HepG2 (cell line): ENCODE data around the gene ZNF235. TPM values are rescaled to one million over a fixed set of nuclear protein-coding genes. Genes with fewer than 3 reads are reported as not detected.

Source experiments
- ATF3 ChIP-seq: sonication (generic); formaldehyde crosslinking; IDR thresholded peaks from 2 replicates; pipeline ENCODE4 v1.4.0; 2020; ENCODE audit warnings: missing genetic modification reagents
- CENPBD1 ChIP-seq: sonication (generic); formaldehyde crosslinking; IDR thresholded peaks from 2 replicates; pipeline ENCODE4 v1.8.0; 2022; ENCODE audit warnings: missing genetic modification reagents, low read depth, mild to moderate bottlenecking, borderline replicate concordance
- DNMT3B ChIP-seq: conservative IDR thresholded peaks from 2 replicates; pipeline ENCODE4 v1.6.1; 2016; ENCODE audit warnings: missing biosample characterization, control low read depth
- DZIP1 ChIP-seq: sonication (generic); formaldehyde crosslinking; IDR thresholded peaks from 2 replicates; pipeline ENCODE4 v1.5.0; 2020; ENCODE audit warnings: mild to moderate bottlenecking, missing genetic modification reagents
- GLMP ChIP-seq: sonication (generic); formaldehyde crosslinking; IDR thresholded peaks from 2 replicates; pipeline ENCODE4 v1.9.0; 2021; ENCODE audit warnings: missing genetic modification reagents, mild to moderate bottlenecking, borderline replicate concordance
- HOXA5 ChIP-seq: sonication (generic); formaldehyde crosslinking; IDR thresholded peaks from 2 replicates; pipeline ENCODE4 v1.4.0; 2020; ENCODE audit warnings: missing genetic modification reagents
- MZF1 ChIP-seq: sonication (generic); formaldehyde crosslinking; IDR thresholded peaks from 2 replicates; pipeline ENCODE4 v1.8.1; 2023; ENCODE audit warnings: mild to moderate bottlenecking, missing genetic modification reagents, borderline replicate concordance
- NAIF1 ChIP-seq: sonication (generic); formaldehyde crosslinking; IDR thresholded peaks from 2 replicates; pipeline ENCODE4 v1.5.0; 2020; ENCODE audit warnings: mild to moderate bottlenecking, missing genetic modification reagents, borderline replicate concordance
- PPARG ChIP-seq: conservative IDR thresholded peaks from 2 replicates; pipeline ENCODE4 v1.6.1; 2016; ENCODE audit warnings: missing biosample characterization, missing genetic modification reagents
- SMARCC2 ChIP-seq: fragments of 450-650 bp; IDR thresholded peaks from 2 replicates; pipeline ENCODE4 v1.6.1; 2017; ENCODE audit warnings: antibody characterized with exemption, mild to moderate bottlenecking
- SPEN ChIP-seq: sonication (generic); formaldehyde crosslinking; IDR thresholded peaks from 2 replicates; pipeline ENCODE4 v1.5.1; 2020; ENCODE audit warnings: low read depth, mild to moderate bottlenecking, missing genetic modification reagents
- SRF ChIP-seq: IDR thresholded peaks from 2 replicates; pipeline ENCODE4 v1.6.1; 2011; ENCODE audit warnings: mild to moderate bottlenecking, low read depth, low read length, moderate library complexity
- TBL1XR1 ChIP-seq: fragments of 150-350 bp; IDR thresholded peaks from 2 replicates; pipeline ENCODE4 v1.6.1; 2014; ENCODE audit warnings: borderline replicate concordance, low read length; ENCODE audit not compliant: partially characterized antibody
- TEAD3 ChIP-seq: optimal IDR thresholded peaks from 2 replicates; pipeline ENCODE3; 2016; ENCODE audit warnings: borderline replicate concordance
- TFDP1 ChIP-seq: IDR thresholded peaks from 2 replicates; pipeline ENCODE4 v1.6.1; 2016; ENCODE audit warnings: missing compliant biosample characterization, missing genetic modification reagents, borderline replicate concordance
- TGIF2 ChIP-seq: IDR thresholded peaks from 2 replicates; pipeline ENCODE4 v1.6.1; 2016; ENCODE audit warnings: control low read depth, missing compliant biosample characterization
- ZBTB8A ChIP-seq: sonication (generic); formaldehyde crosslinking; IDR thresholded peaks from 2 replicates; pipeline ENCODE4 v1.4.0; 2020; ENCODE audit warnings: mild to moderate bottlenecking, low read depth, missing genetic modification reagents, borderline replicate concordance
- ZFP36 ChIP-seq: fragments of 150-350 bp; IDR thresholded peaks from 2 replicates; pipeline ENCODE4 v1.6.1; 2018; ENCODE audit warnings: borderline replicate concordance, low read length, low read depth; ENCODE audit not compliant: partially characterized antibody
- ZNF124 ChIP-seq: sonication (generic); formaldehyde crosslinking; IDR thresholded peaks from 2 replicates; pipeline ENCODE4 v1.4.0; 2020; ENCODE audit warnings: missing genetic modification reagents
- ZNF430 ChIP-seq: sonication (generic); formaldehyde crosslinking; IDR thresholded peaks from 2 replicates; pipeline ENCODE4 v1.9.0; 2021; ENCODE audit warnings: mild to moderate bottlenecking, missing genetic modification reagents
- ZNF468 ChIP-seq: sonication (generic); formaldehyde crosslinking; IDR thresholded peaks from 2 replicates; pipeline ENCODE4 v1.8.0; 2022; ENCODE audit warnings: mild to moderate bottlenecking, moderate library complexity, missing genetic modification reagents
- ZNF501 ChIP-seq: sonication (generic); formaldehyde crosslinking; IDR thresholded peaks from 2 replicates; pipeline ENCODE4 v1.5.1; 2020; ENCODE audit warnings: mild to moderate bottlenecking, moderate library complexity, missing genetic modification reagents
- ZNF543 ChIP-seq: sonication (generic); formaldehyde crosslinking; IDR thresholded peaks from 2 replicates; pipeline ENCODE4 v1.4.0; 2020; ENCODE audit warnings: mild to moderate bottlenecking, missing genetic modification reagents
- ZNF772 ChIP-seq: sonication (generic); formaldehyde crosslinking; IDR thresholded peaks from 2 replicates; pipeline ENCODE4 v1.5.0; 2020; ENCODE audit warnings: mild to moderate bottlenecking, missing genetic modification reagents
- ZNF782 ChIP-seq: sonication (generic); formaldehyde crosslinking; IDR thresholded peaks from 2 replicates; pipeline ENCODE4 v1.4.0; 2020; ENCODE audit warnings: missing genetic modification reagents, mild to moderate bottlenecking, borderline replicate concordance
- ZSCAN12 ChIP-seq: sonication (generic); formaldehyde crosslinking; IDR thresholded peaks from 2 replicates; pipeline ENCODE4 v1.9.0; 2021; ENCODE audit warnings: mild to moderate bottlenecking, missing genetic modification reagents
- polyA plus RNA-seq, 8 experiments: library from polyadenylated mRNA; depleted of rRNA in 3 of 8; stranded (reverse) in 7 of 8; unstranded in 1 of 8; fragments of >200 nt; fragmentation: Illumina TruSeq in 4 of 8; extraction: Trizol in 4 of 8; gene quantifications; 2 replicates each; pipeline versions ENCODE4 v1.2.1 to v1.2.3, GENCODE V29; 2011 to 2016; ENCODE audit warnings: low read depth in 4 of 8, missing spikeins in 1 of 8, mixed read lengths in 1 of 8; ENCODE audit not compliant: insufficient read depth in 1 of 8
- total RNA-seq, 5 experiments: library from RNA; depleted of rRNA; stranded (reverse); fragments of >200 nt; fragmentation: Illumina TruSeq; extraction: Trizol; gene quantifications; 2 replicates each; pipeline ENCODE4 v1.2.3, GENCODE V29; 2016; ENCODE audit warnings: low read depth in 1 of 5

The ZNF235 gene
- total and polyA plus RNA-seq, 2 of the 13 experiments (the other 11 are each of a cell fraction or from before 2014, with no cell fraction given): 4.8 to 5.5 TPM

GRCh38 chr19:44304659-44305193, at the start of gene ZNF235 (continued):
- TF ChIP-seq TEAD3: peak; percentile 37
- TF ChIP-seq ZNF501 (CRISPR knock-in tag): peak; percentile 58; the same call in 1 of the 2 replicates
- TF ChIP-seq DNMT3B (CRISPR knock-in tag): no peak
- 0 out of 2 replicates have a peak, but pooled peaks have one; percentile 48 for TF ChIP-seq ZNF468 (CRISPR knock-in tag)
- no peak for TF ChIP-seq ZNF124
- 0 out of 2 replicates have a peak, but pooled peaks have one; percentile 36 for TF ChIP-seq ZNF782 (CRISPR knock-in tag)
- no peak for TF ChIP-seq CENPBD1
- no peak for TF ChIP-seq SRF
- no peak for TF ChIP-seq ZBTB8A (CRISPR knock-in tag)
- TF ChIP-seq MZF1 (CRISPR knock-in tag): no peak
- TF ChIP-seq HOXA5: 0 out of 2 replicates have a peak, but pooled peaks have one; percentile 41
- no peak for TF ChIP-seq DZIP1 (CRISPR knock-in tag)
- TF ChIP-seq ATF3 (CRISPR knock-in tag): no peak
- 0 out of 2 replicates have a peak, but pooled peaks have one; percentile 58 for TF ChIP-seq ZNF772 (CRISPR knock-in tag)
- TF ChIP-seq TFDP1 (CRISPR knock-in tag): 0 out of 2 replicates have a peak, but pooled peaks have one; percentile 15
- no peak for TF ChIP-seq ZSCAN12 (CRISPR knock-in tag)
- no peak for TF ChIP-seq ZFP36
- 0 out of 2 replicates have a peak, but pooled peaks have one; percentile 47 for TF ChIP-seq TGIF2
- TF ChIP-seq GLMP (CRISPR knock-in tag): no peak
- TF ChIP-seq ZNF543: no peak
- no peak for TF ChIP-seq NAIF1 (CRISPR knock-in tag)
- peak; percentile 53; the same call in 1 of the 2 replicates for TF ChIP-seq SPEN (CRISPR knock-in tag)
- no peak for TF ChIP-seq SMARCC2
- no peak for TF ChIP-seq PPARG (CRISPR knock-in tag)
- TF ChIP-seq ZNF430 (CRISPR knock-in tag): no peak
- TF ChIP-seq TBL1XR1: no peak
